Gastroesophageal sphincter (tissue), 3 donors: ENCODE measurements around the gene ABCG4.

Experiments used
- CTCF ChIP-seq, 4 experiments: fragments of 200-600 bp in 2 of 4; fragments of 450-650 bp in 2 of 4; sonication (generic) in 1 of 4; IDR thresholded peaks; one replicate each; pipeline ENCODE4 v1.5.1; 2017 to 2019; ENCODE audit warnings: antibody characterized with exemption in 4 of 4, mild to moderate bottlenecking in 2 of 4, moderate library complexity in 2 of 4
- POLR2A ChIP-seq, 2 donors: fragments of 450-650 bp; IDR thresholded peaks; one replicate each; pipeline ENCODE4 v1.6.1; 2017; ENCODE audit warnings: antibody characterized with exemption in 2 of 2, mild to moderate bottlenecking in 2 of 2, moderate library complexity in 1 of 2
- POLR2AphosphoS5 ChIP-seq: sonication (generic); formaldehyde crosslinking; IDR thresholded peaks from one replicate; pipeline ENCODE4 v1.6.1; 2017; ENCODE audit warnings: antibody characterized with exemption

- TF ChIP-seq POLR2A (IDR thresholded peaks at IDR 0.05) (no peak), CTCF (IDR thresholded peaks at IDR 0.05) (no peak), POLR2AphosphoS5 (no peak)
Observed at GRCh38 chr11:119111361-119111925, 37.4 kb upstream of the ABCG4 start.
